Transverse colon (tissue), 4 donors: ENCODE results near the gene HS3ST3A1.

Source experiments
- CTCF ChIP-seq, 5 experiments: fragments of 200-600 bp in 3 of 5; fragments of 450-650 bp in 2 of 5; sonication (generic) in 3 of 5; IDR thresholded peaks; 1 replicate in 2 of 5; 2 replicates in 3 of 5; pipeline ENCODE4 v1.5.1; 2016 to 2017; ENCODE audit warnings: antibody characterized with exemption in 5 of 5, inconsistent platforms in 3 of 5, mild to moderate bottlenecking in 2 of 5, moderate library complexity in 1 of 5
- EP300 ChIP-seq: sonication (generic); formaldehyde crosslinking; IDR thresholded peaks from one replicate; pipeline ENCODE4 v1.6.1; 2017; ENCODE audit warnings: antibody characterized with exemption, low read depth
- POLR2A ChIP-seq: fragments of 450-650 bp; IDR thresholded peaks from one replicate; pipeline ENCODE4 v1.6.1; 2016; ENCODE audit warnings: antibody characterized with exemption, mild to moderate bottlenecking, moderate library complexity
- POLR2AphosphoS5 ChIP-seq, 3 donors: sonication (generic); formaldehyde crosslinking; IDR thresholded peaks; one replicate each; pipeline ENCODE4 v1.6.1; 2016; ENCODE audit warnings: antibody characterized with exemption in 3 of 3

DNA sequence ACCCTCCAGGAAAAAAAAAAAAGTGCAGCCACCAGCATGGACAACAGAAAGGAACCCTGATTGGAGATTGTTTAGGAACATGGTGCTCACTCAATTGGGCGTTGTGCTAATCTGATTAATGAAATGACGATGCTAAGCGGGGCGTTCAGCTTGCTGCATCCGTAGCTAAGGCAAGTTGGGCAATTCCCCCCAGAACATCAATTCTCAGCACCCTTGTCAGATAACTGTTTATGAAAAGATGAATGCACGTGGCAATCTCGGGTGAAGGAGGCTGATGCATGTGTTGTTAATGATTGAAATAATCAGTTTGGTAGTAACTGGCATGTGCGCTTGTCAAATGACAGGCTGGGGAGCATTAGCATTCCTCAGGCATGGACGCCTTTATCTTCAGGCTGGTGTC is 57.0 kb downstream of the HS3ST3A1 start:
- no peak for TF ChIP-seq POLR2AphosphoS5 (IDR thresholded peaks at IDR 0.05)
- no peak for TF ChIP-seq CTCF (IDR thresholded peaks at IDR 0.05)
- TF ChIP-seq EP300, result no peak
- no peak for TF ChIP-seq POLR2A
